Nucleus accumbens (tissue), 56 donors: ENCODE results near the gene RPL13.
"Not testable (repeated sequence)": the region's sequence is repeated elsewhere in the genome, so short reads cannot be mapped to it uniquely, and the experiment has no call there.

Experiments
- DNase-seq, 56 donors: peaks; one replicate each; lab custom pipeline; 2025; lab: John Stamatoyannopoulos, UW

RPL13 gene

DNA sequence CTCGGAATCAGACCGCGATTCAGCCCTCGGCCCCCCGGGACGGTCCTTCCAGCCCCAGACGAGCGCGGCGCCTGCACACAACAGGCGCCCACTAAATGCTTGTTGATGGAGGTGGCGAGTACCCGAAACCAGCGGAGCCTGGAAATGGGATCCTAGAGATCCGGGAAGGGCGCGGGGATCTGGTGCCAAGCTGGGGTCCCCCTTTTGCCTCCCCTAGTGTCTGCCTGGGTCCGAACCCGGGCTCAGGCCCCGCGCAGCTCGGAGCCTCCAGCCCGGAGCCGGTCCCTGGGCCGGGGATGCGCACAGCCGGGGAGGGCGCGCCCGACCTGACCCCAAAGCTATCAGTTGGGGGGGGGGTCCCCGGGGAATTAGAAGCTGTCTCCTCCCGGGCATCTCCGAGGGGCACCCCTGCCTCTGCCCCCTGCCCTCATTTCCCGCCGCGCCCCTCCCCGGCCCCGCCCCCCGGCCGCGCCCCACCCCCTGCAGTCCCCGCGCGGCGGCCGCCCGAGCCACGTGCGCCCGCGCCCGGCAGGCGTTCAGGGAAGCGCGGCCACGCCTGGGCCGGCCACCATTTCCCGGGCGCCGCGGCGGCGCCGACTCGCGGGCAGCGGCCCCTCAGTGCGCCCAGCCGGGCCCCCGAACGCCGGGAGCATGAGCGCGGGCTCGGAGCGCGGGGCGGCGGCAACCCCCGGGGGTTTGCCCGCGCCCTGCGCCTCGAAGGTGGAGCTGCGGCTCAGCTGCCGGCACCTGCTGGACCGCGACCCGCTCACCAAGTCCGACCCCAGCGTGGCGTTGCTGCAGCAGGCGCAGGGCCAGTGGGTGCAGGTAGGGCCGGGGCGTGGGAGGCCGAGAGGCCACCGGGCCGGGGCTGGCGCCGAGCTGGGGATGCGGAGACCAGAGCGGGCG is 15.0 kb downstream of the RPL13 start, which contains the start of gene CPNE7:
TSS of gene CPNE7 (plus strand) at position 512 of the 906 bp plus-strand sequence. CDS start at position 652, 140 bp downstream.
- DNase-seq = no peak

DNA sequence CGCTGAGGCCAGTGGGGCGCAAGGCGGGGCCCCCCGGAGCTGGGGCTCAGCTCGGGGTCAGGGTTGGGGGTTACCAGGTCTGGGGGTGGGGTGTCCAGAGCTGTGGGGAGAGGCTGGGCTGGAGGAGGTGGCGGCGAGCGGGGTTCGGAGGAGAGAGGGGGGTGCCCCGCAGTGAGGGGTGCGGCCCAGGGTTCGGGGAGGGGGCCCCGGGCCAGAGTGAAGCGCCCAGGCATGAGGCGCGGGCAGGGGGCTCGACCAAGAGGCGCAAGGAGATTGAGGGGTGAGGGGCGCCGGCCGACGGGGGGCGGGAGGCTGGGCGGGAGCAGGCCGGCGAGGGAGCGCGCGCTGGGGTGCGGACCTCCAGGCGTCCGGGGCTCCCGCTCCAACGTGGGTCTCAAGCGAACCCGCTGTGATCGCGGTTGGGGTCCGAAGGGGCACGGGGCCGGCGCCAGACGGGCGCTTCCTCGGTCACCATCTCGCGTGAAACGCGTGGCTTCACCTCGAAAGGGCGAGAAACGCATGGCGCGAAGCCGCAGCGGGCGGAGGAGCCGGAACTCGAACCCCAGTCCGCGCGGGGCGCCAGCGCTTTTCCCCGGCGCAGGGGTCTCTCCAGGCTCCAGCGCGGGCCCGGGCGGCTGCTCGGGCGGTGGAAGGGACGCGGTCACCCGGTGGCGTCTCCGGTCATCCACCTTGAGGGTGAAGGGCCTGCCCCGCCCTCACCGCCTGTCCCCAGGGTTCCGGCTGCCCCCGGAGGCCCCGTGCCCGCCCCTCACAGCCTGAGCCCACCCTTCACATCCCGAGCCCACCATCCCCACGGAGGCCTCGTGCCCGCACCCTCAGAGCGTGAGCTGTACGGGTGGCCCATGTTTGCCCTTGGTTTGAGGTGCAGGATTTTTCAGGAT is 15.9 kb downstream of the RPL13 start:
- DNase-seq = no peak

DNA sequence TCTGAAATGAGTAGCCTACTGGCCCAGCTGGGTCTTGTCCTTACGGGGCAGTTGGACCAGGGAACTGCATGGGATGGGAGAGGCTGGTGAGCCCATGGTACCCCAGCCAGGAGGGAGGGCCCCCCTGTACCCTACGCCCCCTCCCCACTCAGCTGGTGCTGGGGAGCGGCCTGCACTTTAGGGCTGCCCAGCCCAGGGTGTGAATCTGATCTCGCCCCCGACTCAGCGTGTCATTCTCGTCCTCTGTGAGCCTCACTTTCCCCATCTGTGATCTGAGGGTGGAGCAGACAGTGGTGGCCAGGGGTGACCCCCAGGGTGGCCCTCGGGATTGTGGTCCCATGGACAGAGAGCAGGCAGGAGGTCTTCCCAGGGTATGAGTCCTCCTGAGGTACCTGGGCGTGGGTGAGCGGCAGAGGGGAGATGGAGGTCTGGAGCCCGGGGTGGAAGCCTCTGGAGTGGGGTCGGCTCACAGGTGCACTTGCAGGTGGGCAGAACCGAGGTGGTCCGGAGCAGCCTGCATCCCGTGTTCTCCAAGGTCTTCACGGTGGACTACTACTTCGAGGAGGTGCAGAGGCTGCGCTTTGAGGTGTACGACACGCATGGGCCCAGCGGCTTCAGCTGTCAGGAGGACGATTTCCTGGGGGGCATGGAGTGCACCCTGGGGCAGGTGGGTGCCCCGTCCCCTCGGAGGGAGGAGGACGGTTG is 16.7 kb downstream of the RPL13 start:
- DNase-seq = no peak

DNA sequence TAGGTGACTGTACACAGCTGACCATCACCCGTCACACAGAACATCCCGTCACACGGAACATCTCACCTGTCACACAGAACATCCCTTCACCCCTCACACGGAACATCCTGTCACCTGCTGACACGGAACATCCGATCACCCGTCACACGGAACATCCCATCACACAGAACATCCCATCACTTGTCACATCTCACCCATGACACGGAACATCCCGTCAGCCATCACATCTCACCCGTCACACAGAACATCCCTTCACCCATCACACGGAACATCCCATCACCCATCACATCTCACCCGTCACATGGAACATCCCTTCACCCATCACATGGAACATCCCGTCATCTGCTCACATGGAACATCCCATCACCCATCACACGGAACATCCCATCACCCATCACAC is 18.9 kb downstream of the RPL13 start:
- DNase-seq = no peak

DNA sequence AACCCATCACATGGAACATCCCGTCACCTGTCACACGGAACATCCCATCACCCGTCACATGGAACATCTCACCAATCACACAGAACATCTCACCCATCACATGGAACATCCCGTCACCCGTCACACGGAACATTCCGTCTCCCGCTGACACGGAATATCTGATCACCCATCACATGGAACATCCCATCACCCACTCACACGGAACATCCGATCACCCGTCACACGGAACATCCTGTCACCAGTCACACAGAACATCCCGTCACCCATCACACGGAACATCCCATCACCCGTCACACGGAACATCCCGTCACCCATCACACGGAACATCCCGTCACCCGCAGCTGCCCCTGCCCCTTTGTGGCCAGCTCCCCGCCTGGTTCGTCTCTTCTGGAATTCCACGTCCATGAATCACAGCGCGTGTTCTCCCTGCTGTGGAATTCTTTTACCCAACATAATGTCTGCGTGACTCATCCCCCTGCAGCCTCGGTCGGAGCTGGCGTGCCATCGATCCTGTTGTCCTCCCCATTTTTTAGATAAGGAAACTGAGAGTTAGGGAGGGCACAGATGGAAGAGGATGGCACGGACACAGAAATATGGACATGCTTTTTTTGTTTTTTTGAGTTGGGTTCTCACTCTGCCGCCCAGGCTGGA is 20.7 kb downstream of the RPL13 start:
- no peak for DNase-seq

DNA sequence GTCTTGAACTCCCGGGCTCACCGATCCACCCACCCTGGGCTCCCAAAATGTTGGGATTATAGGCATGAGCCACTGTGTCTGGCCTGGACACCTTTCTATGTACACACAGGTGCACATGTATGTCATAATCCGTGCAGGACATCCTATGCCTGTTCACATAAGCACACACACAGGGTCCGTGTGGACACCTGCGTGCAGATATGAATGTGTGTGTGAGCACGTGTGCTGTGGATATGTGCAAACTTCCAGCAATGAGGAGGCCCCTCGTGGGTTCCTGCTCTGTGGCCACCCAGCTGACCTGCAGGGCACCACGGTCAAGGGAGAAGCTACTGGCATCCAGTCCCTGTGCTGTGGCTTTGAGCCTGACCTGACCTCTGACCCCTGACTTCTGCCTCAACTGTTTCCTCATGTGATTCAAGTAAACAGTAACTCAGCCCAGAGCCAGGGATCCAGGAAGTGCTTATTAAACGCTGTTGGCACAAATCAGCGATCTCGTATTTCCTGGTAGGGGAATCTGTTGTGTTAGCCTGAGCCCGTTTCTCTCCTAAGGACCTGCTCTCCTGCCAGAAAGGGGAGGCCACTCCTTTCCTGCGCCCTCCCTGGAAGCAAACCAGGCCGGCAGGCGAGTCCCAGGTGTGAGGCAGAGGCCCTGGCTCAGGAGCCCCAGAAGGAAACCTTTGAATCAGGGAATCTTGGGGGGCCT is 21.5 kb downstream of the RPL13 start:
- no peak for DNase-seq

DNA sequence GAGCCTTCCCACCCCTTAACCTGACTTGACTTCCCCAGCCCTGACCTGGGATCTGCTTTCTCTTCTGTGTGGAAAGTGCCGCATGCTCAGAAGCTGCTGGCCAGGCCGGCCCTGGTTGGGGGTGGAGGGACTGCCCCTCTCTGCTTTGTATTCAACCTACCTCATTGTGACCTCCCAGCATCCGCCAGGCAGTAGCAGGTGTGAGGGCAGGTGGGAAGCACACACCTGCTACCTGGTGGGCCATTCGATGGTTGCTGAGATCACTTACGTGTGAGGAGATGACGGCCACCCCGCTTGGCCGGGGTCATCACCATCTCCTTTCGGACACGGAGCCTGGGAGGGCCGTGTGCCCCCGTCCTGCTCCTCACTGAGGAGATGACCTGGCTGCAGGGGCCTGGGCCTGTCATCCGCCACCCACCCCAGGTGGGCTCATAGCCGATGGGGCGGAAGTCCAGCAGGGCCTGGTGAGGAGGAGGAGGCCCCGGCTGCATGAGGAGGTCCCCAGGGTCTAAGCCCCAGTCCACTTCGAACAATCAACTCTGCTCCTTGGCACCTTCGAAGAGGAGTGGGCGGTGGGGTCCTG is 22.2 kb downstream of the RPL13 start:
- no peak for DNase-seq

DNA sequence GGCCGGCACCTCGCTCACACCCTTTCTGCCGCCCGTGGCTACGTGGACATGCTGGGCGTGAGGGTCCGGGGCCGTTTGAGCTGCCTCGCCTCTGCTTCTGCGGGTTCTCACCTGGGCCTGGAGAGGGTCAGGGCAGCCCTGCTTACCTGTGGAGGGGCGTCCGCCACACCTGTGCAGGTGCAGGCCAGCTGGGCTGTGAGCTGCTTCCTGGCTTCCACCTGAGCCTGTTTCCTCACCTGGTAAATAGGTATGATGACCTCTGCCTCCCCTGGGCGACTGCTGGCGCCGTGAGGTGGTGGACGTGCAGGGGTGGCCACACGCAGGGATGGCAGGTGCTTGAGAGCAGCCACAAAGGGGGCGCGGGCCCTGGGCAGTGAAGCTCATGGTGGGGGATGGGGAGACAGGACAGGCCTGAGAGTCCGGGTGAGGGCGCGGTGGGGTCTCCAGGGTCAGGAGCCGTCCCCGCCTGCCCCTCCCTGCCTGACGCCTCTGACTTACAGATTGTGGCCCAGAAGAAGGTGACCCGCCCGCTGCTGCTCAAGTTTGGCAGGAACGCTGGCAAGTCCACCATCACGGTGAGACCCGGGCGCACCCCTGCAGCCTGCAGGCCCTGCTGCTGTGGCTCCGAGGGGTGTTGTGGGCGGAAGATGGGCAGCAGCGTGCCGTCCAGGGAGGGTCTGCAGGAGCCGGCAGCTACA is 22.9 kb downstream of the RPL13 start:
- DNase-seq = no peak

DNA sequence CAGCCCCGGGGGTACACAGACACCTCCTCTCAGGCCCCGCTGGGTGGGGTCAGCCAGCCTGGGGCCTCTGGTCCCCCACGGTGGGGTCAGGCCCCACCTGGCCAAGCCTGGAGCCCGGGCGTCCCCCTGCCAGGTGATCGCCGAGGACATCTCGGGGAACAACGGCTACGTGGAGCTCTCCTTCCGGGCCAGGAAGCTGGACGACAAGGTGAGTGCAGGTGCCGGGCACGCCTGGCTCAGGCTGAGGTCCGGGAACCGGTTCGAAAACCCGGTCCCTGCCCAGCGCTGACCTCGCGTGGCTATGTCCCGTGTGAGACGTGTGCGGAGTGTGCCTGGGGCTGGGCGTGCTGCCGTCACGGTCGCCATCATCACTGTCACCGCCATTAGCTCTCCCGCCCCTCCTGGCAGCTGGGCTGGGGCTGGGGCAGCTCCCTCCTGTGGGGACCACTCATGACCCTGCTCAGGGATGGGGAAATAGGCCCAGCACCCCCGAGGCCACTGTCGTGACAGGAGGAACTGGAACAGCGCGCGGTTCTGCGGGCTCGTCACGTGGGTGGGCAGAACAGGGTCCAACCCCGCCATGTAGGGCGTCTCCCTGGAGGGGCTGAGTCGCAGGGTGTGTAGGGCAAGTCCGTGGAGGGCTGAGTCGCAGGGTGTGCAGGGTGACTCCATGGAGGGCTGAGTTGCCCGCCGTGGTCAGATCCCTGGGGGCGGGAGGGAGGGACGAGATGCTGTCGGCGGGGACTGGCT is 23.6 kb downstream of the RPL13 start:
- DNase-seq = no peak

DNA sequence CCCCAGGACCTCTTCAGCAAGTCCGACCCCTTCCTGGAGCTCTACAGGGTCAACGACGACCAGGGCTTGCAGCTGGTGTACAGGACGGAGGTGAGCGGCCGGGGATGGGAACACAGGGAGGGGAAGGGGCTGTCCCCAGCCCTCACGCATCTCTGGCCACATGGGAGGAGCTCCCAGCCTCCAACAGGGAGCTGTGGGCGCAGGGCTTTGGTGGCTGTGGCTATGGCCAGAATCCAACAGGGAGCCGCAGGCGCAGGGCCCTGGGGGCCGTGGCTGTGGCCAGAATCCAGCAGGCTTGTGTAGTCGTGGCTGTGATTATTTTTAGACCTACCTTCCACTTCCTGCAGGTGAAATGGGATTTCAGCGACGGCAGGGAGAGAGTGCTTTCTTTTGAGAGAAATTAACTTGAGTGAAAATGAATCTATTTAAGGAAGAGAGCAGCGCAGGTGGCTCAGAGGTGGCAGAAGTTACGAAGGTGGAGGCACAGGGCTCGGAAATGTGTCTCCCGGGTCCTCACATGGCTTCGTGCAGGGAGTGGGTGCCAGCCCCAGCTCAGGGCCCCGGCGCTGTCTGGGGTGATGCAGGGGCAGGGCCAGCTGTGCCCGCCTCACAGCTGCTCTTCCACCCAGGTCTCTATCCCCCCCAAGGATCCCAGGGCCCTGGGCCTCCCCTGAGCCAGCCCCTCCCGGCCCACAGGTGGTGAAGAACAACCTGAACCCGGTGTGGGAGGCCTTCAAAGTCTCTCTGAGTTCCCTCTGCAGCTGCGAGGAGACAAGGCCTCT is 24.5 kb downstream of the RPL13 start:
- DNase-seq = peak in 19 of 56 donors; percentile 17 to 69 (median 43)

DNA sequence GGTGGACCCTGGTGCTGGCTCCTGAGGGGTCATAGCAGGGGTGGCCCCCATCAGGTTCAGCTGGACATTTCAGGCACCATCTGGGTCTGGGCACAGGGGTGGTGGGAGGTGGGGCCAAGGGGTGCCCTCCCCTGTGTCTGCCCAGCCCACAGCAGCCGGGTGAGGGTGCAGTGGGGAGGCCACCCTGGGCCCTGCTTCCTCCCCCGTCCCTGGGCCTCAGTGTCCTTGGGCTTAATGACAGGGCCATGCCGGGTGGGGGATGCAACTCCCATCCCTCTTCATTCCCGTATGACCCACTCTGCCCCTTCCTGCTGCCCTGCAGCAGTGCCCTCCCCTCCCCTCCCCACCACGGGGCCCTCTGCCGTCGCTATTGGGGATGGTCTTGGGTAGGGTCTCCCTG is 25.7 kb downstream of the RPL13 start:
- DNase-seq = no peak

DNA sequence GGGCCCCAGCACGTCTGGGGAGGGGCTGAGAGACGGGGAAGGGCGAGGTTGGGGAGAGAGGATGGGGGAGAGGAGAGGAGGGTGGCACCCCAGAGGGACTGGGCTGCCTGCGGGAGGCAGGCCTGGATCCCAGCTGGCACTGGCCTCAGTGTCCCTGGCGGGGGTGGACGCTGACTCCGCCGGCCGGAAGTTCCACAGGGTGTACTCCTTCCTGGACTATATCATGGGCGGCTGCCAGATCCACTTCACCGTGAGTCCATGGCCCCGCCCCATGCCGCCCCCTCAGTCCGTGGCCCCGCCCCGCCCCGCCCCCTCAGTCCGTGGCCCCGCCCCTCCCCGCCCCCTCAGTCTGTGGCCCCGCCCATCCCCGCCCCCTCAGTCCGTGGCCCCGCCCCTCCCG is 26.4 kb downstream of the RPL13 start:
- DNase-seq = peak in 2 of 56 donors; percentile 23 to 36

DNA sequence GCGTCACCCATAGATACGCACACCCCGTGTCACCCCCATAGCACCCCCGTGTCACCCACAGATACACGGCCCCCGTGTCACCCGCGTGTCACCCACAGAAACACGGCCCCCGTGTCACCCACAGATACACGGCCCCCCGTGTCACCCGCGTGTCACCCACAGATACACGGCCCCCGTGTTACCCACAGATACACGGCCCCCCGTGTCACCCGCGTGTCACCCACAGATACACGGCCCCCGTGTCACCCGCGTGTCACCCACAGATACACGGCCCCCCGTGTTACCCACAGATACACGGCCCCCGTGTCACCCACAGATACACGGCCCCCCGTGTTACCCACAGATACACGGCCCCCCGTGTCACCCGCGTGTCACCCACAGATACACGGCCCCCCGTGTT is 27.2 kb downstream of the RPL13 start:
- DNase-seq = not testable (repeated sequence)

DNA sequence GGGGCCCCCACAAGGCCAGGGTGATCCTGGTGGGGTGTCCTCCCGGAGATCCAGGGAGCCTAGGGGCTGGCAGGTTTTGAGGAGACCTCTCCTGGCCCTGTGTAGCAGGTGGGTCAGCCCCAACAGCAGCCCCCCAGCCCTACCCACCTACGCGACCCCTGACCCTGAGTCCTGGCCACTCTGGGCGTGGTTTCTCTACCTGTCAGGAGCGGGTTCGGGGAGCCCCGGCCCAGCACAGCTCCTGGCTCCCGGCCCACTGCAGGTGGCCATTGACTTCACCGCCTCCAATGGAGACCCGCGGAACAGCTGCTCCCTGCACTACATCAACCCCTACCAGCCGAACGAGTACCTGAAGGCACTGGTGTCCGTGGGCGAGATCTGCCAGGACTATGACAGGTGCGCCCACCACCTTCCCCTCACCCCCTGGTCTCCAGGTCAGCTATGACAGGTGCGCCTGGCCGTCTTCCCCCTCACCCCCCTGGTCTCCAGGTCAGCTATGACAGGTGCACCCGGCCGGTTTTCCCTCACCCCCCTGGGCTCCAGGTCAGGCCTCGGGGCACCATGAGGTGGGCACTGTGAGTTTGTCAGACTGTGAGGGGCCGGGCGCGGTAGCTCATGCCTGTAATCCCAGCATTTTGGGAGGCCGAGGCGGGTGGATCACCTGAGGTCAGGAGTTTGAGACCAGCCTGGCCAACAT is 28.1 kb downstream of the RPL13 start:
- DNase-seq = no peak

DNA sequence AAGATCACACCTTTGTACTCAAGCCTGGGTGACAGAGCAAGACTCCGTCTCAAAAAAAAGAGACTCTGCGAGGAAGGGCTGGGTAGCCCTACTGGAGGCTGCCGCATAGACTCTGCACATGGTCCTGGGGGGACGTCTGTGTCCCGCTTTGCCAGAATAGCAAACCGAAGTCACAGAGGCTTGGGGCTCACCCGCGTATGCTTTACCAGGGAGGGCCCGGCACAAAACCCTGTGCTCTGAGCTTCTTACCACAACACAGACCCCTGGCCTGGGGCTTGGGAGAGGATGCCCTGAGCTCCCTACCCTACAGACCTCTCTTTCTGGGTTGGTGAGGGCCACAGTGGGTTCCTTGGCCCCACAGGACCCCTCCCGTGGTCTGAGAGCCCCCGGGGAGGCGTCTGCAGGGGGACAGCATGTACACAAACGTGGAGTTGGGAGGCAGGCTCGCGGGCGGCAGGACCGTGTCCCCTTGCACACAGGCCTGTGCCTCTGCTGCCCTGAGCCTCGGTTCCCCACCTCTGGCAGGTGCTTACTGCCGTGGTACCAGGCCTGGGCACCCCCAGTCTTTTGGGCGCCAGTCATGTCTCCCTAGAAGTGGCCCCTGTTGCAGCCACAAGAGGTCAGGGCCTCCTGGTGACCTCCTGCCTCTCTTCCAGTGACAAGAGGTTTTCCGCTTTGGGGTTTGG is 28.9 kb downstream of the RPL13 start:
- no peak for DNase-seq

DNA sequence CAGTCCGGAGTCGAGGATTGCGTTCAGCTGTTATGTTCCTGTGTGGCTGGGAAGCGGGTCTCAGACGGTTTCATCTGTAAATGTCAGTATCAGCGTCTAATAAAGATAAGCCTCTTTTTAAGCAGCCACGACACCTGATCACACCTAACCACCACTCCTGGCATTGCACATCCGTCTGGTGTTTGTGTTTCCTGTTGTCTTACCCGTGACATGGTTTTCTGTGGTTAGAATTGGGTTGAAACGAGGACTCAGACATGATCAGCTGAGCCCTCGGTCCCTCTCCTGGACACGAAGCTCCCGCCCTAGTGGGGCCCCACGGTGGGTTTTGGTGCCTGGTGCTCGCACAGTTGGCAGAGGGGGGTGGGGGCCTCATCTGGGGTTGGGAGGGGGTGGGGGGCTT is 33.4 kb downstream of the RPL13 start:
- DNase-seq = no peak
